SK-N-SH treated with all-trans-retinoic acid at 6 μM for 48 hours (cell line): ENCODE results near the gene ADAMTSL1.
A peak's percentile ranks its signal among the peaks of the same experiment; 100 is the strongest.

Experiments used
- ATAC-seq: fragments of 200-7000 bp; cut with Tn5 transposase; 3 replicates; pipeline ENCODE4 v1.9.1; 2020; ENCODE audit warnings: mild to moderate bottlenecking, moderate library complexity
- ARNTL ChIP-seq: fragments of 450-650 bp; formaldehyde crosslinking; IDR thresholded peaks from 2 replicates; pipeline ENCODE4 v1.5.0; 2020; ENCODE audit warnings: low read depth, mild to moderate bottlenecking, moderate library complexity, borderline replicate concordance
- CSDC2 ChIP-seq: fragments of 250-450 bp; sonication (Bioruptor Pico); IDR thresholded peaks from 2 replicates; pipeline ENCODE4 v1.5.0; 2020; ENCODE audit warnings: mild to moderate bottlenecking, moderate library complexity
- CSRNP3 ChIP-seq: fragments of 250-450 bp; sonication (Bioruptor Pico); IDR thresholded peaks from 2 replicates; pipeline ENCODE4 v1.5.1; 2021; ENCODE audit warnings: mild to moderate bottlenecking, moderate library complexity
- GLIS3 ChIP-seq: fragments of 250-450 bp; sonication (Bioruptor Pico); IDR thresholded peaks from 2 replicates; pipeline ENCODE4 v1.5.0; 2020; ENCODE audit warnings: mild to moderate bottlenecking, moderate library complexity
- ISL1 ChIP-seq: fragments of 250-450 bp; sonication (Bioruptor Pico); IDR thresholded peaks from 2 replicates; pipeline ENCODE4 v2.1.2; 2022; ENCODE audit warnings: mild to moderate bottlenecking, moderate library complexity
- OSR1 ChIP-seq: fragments of 250-450 bp; sonication (Bioruptor Pico); IDR thresholded peaks from 2 replicates; pipeline ENCODE4 v1.8.0; 2022; ENCODE audit warnings: moderate library complexity, mild to moderate bottlenecking, inconsistent platforms
- PATZ1 ChIP-seq: fragments of 250-450 bp; sonication (Bioruptor Pico); IDR thresholded peaks from 2 replicates; pipeline ENCODE4 v1.8.0; 2020; ENCODE audit warnings: mild to moderate bottlenecking, moderate library complexity, borderline replicate concordance
- POU6F1 ChIP-seq: fragments of 250-450 bp; sonication (Bioruptor Pico); IDR thresholded peaks from 2 replicates; pipeline ENCODE4 v1.8.0; 2021; ENCODE audit warnings: low read depth, mild to moderate bottlenecking, moderate library complexity, borderline replicate concordance
- PPARA ChIP-seq: fragments of 250-450 bp; sonication (Bioruptor Pico); IDR thresholded peaks from 2 replicates; pipeline ENCODE4 v1.5.0; 2020; ENCODE audit warnings: mild to moderate bottlenecking, borderline replicate concordance
- RARB ChIP-seq: fragments of 250-450 bp; sonication (Bioruptor Pico); IDR thresholded peaks from 2 replicates; pipeline ENCODE4 v1.8.0; 2021; ENCODE audit warnings: mild to moderate bottlenecking, moderate library complexity
- TCF4 ChIP-seq: fragments of 250-450 bp; sonication (Bioruptor Pico); IDR thresholded peaks from 2 replicates; pipeline ENCODE4 v1.8.0; 2021; ENCODE audit warnings: mild to moderate bottlenecking, moderate library complexity, borderline replicate concordance
- TOX ChIP-seq: fragments of 250-450 bp; sonication (Bioruptor Pico); IDR thresholded peaks from 2 replicates; pipeline ENCODE4 v1.8.0; 2021; ENCODE audit warnings: mild to moderate bottlenecking, moderate library complexity, borderline replicate concordance
- TSHZ2 ChIP-seq: fragments of 250-450 bp; sonication (Bioruptor Pico); IDR thresholded peaks from 2 replicates; pipeline ENCODE4 v1.5.0; 2020; ENCODE audit warnings: mild to moderate bottlenecking, moderate library complexity
- ZC3H10 ChIP-seq: fragments of 250-450 bp; sonication (Bioruptor Pico); IDR thresholded peaks from 2 replicates; pipeline ENCODE4 v1.5.1; 2021; ENCODE audit warnings: mild to moderate bottlenecking, moderate library complexity
- ZFP3 ChIP-seq: fragments of 250-450 bp; sonication (Bioruptor Pico); IDR thresholded peaks from 2 replicates; pipeline ENCODE4 v1.5.0; 2020; ENCODE audit warnings: mild to moderate bottlenecking, moderate library complexity
- ZFP30 ChIP-seq: fragments of 450-650 bp; formaldehyde crosslinking; IDR thresholded peaks from 2 replicates; pipeline ENCODE4 v1.5.0; 2022; ENCODE audit warnings: mild to moderate bottlenecking, moderate library complexity
- ZNF565 ChIP-seq: fragments of 450-650 bp; formaldehyde crosslinking; conservative IDR thresholded peaks from 2 replicates; pipeline ENCODE4 v1.5.0; 2020; ENCODE audit warnings: low read depth, mild to moderate bottlenecking, moderate library complexity
- ZNF8 ChIP-seq: fragments of 450-650 bp; formaldehyde crosslinking; IDR thresholded peaks from 2 replicates; pipeline ENCODE4 v1.5.0; 2020; ENCODE audit warnings: mild to moderate bottlenecking, moderate library complexity

ADAMTSL1 gene

GRCh38 chr9:18575686-18576085 lies 101.7 kb downstream of the ADAMTSL1 start:
- TF ChIP-seq CSDC2: no peak
- no peak for ATAC-seq

- TF ChIP-seq TOX (CRISPR knock-in tag) (no peak), CSRNP3 (CRISPR knock-in tag) (no peak), TCF4 (CRISPR knock-in tag) (no peak), PPARA (no peak), ZNF565 (CRISPR knock-in tag) (no peak), ZFP3 (no peak), GLIS3 (CRISPR knock-in tag) (no peak), ISL1 (no peak), ARNTL (CRISPR knock-in tag) (no peak), POU6F1 (CRISPR knock-in tag) (no peak), ZNF8 (CRISPR knock-in tag) (no peak)
Measured at GRCh38 chr9:18579536-18579935, 105.6 kb downstream of the ADAMTSL1 start.

GRCh38 chr9:18580151-18580550 lies 106.2 kb downstream of the ADAMTSL1 start:
- peak; percentile 35; the same call in 1 of the 3 replicates for ATAC-seq
- TF ChIP-seq ZC3H10 (CRISPR knock-in tag) (no peak), TSHZ2 (CRISPR knock-in tag) (no peak), OSR1 (CRISPR knock-in tag) (no peak), ZNF8 (CRISPR knock-in tag) (no peak), ZFP30 (CRISPR knock-in tag) (no peak), PPARA (no peak), ARNTL (CRISPR knock-in tag) (no peak), TOX (CRISPR knock-in tag) (no peak), PATZ1 (CRISPR knock-in tag) (no peak), RARB (CRISPR knock-in tag) (no peak)

More at GRCh38 chr9:18579536-18579935, 105.6 kb downstream of the ADAMTSL1 start:
- no peak for ATAC-seq

- ATAC-seq: no peak
- TF ChIP-seq PATZ1 (CRISPR knock-in tag) (no peak), RARB (CRISPR knock-in tag) (no peak)
Measured at GRCh38 chr9:18585996-18586395, 112.0 kb downstream of the ADAMTSL1 start.
